ENCODE results near the gene MDGA2.

GRCh38 chr14:47637753-47638152, 37.7 kb downstream of the MDGA2 start:
- no peak for TF ChIP-seq CTCF (conservative IDR thresholded peaks at IDR 0.05 in 1 of 2, IDR thresholded peaks at IDR 0.05 in 1 of 2; ENCODE audit: low read depth in 1 of 2, low read length in 2 of 2)
- TF ChIP-seq EZH2 (IDR thresholded peaks at IDR 0.05; ENCODE audit: low read length, missing control alignments), result no peak
